Ovary (tissue), 3 donors: Measurements from ENCODE around the gene CCNB1IP1.

ENCODE experiments used
- CTCF ChIP-seq, 3 donors: fragments of 450-650 bp in 2 of 3; fragments of 200-600 bp in 1 of 3; IDR thresholded peaks; one replicate each; pipeline versions ENCODE4 v1.5.1 to v1.8.0; 2016 to 2022; ENCODE audit warnings: antibody characterized with exemption in 3 of 3, mild to moderate bottlenecking in 1 of 3
- EP300 ChIP-seq: sonication (generic); formaldehyde crosslinking; IDR thresholded peaks from one replicate; pipeline ENCODE4 v1.6.1; 2017; ENCODE audit warnings: antibody characterized with exemption
- POLR2A ChIP-seq: fragments of 450-650 bp; IDR thresholded peaks from one replicate; pipeline ENCODE4 v1.6.1; 2017; ENCODE audit warnings: antibody characterized with exemption, mild to moderate bottlenecking, moderate library complexity
- donor health status: DM: no; HTN: no; CAD: no.

GRCh38 chr14:20277409-20277808 is 55.7 kb downstream of the CCNB1IP1 start:
- no peak for TF ChIP-seq CTCF (IDR thresholded peaks at IDR 0.05)
- TF ChIP-seq POLR2A, result no peak
- no peak for TF ChIP-seq EP300
